Osteocyte (in vitro differentiated cells): Measurements from ENCODE around the gene HOXA3. TPM values are rescaled to one million over a fixed set of nuclear protein-coding genes. Genes with fewer than 3 reads are reported as not detected.

Source experiments
- DNase-seq: peaks from one replicate; pipeline ENCODE4 v3.0.0; 2021; ENCODE audit warnings: mixed read lengths; ENCODE audit not compliant: unreplicated experiment; ENCODE audit errors: extremely low spot score
- H3K27ac Mint-ChIP-seq: one replicate; pipeline ENCODE4 v1.8.0; 2021; ENCODE audit warnings: mild to moderate bottlenecking, mixed read lengths; ENCODE audit not compliant: unreplicated experiment
- H3K27me3 Mint-ChIP-seq: one replicate; pipeline ENCODE4 v1.8.0; 2021; ENCODE audit warnings: mixed read lengths; ENCODE audit not compliant: unreplicated experiment
- H3K36me3 Mint-ChIP-seq: one replicate; pipeline ENCODE4 v1.8.0; 2021; ENCODE audit warnings: mixed read lengths; ENCODE audit not compliant: unreplicated experiment
- H3K4me1 Mint-ChIP-seq: one replicate; pipeline ENCODE4 v1.8.0; 2021; ENCODE audit warnings: mixed read lengths; ENCODE audit not compliant: unreplicated experiment
- H3K4me3 Mint-ChIP-seq: one replicate; pipeline ENCODE4 v1.8.0; 2021; ENCODE audit warnings: mild to moderate bottlenecking, moderate library complexity, mixed read lengths; ENCODE audit not compliant: unreplicated experiment
- H3K9me3 Mint-ChIP-seq: one replicate; pipeline ENCODE4 v1.8.0; 2021; ENCODE audit warnings: mixed read lengths; ENCODE audit not compliant: unreplicated experiment
- CTCF ChIP-seq: fragments of 200-600 bp; sonication (generic); IDR thresholded peaks from 2 replicates; pipeline ENCODE4 v1.5.0; 2021; ENCODE audit warnings: antibody characterized with exemption, mild to moderate bottlenecking, moderate library complexity
- total RNA-seq: library from RNA; stranded (reverse); gene quantifications from 2 replicates; pipeline ENCODE4 v1.2.1, GENCODE V29; 2021

Gene HOXA3
- total RNA-seq, 1 donor from 2014 or later = not detected

DNA sequence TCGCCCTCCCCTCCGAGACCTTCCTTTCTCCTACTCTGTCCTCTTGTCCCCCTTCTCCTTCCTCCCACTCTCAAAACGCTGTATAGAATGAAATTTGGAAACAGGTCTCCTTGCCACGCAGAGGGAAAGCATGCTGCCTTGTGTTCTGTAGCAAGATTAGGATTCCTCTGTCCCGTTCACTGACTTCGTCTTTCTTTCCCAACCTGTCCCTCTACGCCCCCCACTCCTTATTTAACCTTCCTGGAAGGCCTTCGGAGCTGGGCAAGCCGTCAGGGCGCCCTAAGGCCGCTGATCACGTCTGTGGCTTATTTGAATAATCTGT lies 11.6 kb upstream of the HOXA3 start:
- H3K27ac Mint-ChIP-seq = no peak overlapping the region
- no peak for DNase-seq
- no peak overlapping the region for H3K4me3 Mint-ChIP-seq
- H3K9me3 Mint-ChIP-seq = no peaks in the 10 kb centered on the region
- peaks cover 2% of the 10 kb centered on the region for H3K36me3 Mint-ChIP-seq
- peaks cover 85% of the 10 kb centered on the region for H3K27me3 Mint-ChIP-seq
- no peak for TF ChIP-seq CTCF
- H3K4me1 Mint-ChIP-seq = peaks cover 9% of the 10 kb centered on the region

DNA sequence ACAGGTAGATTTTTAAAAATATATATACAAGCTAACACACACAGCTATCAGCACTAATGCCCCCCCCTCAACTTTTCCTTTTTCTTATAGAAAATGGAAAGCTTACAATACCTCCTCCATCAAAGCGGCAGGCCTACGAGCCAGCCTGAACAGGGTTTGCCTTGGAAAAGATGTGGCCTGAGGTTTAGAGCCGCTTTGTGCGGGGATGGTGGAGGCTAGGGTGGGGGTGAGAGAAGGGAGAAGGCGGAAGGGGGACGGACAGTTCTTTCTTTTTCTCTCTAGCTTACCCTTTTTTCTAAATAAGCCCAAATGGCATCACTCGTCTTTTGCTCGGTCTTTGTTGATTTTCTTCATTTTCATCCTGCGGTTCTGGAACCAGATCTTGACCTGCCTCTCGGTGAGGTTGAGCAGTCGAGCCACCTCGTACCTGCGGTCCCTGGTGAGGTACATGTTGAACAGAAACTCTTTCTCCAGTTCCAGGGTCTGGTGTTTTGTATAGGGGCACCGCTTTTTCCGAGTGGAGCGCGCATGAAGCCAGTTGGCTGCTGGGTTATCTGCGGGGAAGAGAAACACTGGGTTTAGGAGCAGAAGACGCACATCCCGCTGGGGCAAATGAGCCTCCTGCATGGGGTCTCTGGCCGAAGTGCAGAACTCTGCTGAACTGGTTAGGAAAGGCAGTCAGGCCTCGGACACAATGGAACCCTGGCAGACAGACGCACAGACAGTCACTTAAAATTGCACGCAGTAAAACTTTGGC lies 11.1 kb upstream of the HOXA3 start:
- Mint-ChIP-seq H3K4me1 (peaks cover 6% of the 10 kb centered on the region), H3K27ac (no peak overlapping the region), H3K36me3 (no peaks in the 10 kb centered on the region), H3K4me3 (no peak overlapping the region), H3K27me3 (peaks cover 85% of the 10 kb centered on the region), H3K9me3 (no peaks in the 10 kb centered on the region)
- TF ChIP-seq CTCF = no peak
- DNase-seq = no peak

DNA sequence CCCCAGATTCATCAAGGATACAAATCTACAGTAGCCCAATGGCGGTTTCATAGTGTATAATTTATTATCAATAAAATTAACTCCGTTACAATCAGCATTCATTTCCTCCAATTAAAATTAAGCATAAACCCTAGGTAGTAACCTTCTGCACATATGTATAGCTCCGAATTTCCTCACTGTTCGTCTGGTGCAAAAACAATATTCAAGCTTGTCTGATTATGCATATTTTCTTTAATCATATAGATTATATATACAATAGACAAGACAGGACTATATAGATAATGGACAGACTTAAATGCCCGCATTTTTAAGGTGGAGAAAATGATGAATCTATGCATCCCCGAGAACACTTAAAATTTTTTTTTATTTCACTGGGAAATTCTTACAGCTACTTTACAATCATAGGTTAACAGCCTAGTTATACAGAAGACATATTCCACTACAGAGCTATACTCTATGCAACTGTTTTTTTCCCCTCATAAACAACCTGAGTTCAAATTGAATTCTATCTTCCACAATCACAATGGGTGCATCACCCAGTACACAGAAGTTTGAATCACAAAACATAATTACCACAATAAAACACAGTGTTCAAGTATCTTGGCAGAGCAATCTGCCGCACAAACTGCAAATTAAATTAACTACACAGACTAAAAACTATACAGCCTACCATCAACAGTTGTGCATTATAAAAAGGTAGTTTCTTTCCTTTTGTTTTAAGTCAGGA lies 10.3 kb upstream of the HOXA3 start:
- Mint-ChIP-seq H3K27ac (no peak overlapping the region), H3K4me3 (no peak overlapping the region), H3K9me3 (peaks cover 7% of the 10 kb centered on the region), H3K27me3 (peaks cover 85% of the 10 kb centered on the region), H3K36me3 (no peaks in the 10 kb centered on the region), H3K4me1 (peaks cover 6% of the 10 kb centered on the region)
- no peak for TF ChIP-seq CTCF
- no peak for DNase-seq

DNA sequence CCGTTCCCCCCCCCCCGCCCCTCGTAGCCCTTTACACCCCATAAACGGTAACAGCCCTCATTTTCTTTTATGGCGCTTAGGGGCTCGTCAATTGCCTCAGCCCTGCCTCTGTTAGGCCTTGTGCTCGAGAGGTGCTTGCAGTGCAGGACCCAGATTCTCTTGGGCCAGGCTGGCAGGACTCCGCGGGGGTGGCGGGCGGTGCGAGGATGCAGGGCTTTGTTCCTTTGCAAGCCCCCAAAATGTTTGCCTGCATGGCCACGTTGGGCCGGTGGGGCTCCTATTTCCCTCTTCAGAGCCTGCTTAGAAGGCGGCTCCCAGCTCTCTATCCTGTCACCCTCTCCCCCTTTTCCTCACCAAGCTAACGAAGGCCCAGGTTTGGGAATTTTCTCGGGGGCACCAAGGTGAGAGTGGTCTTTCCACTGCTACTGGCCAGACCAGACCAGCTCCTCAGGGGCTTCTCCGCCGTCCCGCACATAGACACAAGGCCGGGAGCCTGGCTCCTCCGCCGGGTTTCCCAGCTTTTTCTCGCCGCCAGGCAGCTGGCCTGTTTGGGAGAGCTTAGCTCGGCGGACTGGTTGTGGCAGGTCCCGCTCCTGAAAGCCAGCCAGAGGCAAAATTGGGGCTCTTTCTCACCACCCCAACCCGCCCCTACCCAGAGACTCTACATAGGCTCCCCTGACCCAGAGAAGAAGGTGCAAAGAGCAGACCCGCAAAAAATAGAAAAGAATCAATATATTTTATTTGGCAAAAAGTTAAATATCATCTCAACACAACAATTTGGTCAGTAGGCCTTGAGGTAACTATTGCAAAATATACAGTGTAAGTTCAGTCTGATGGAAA lies 9.6 kb upstream of the HOXA3 start:
- Mint-ChIP-seq H3K27me3 (peaks cover 85% of the 10 kb centered on the region), H3K36me3 (no peaks in the 10 kb centered on the region), H3K4me3 (no peak overlapping the region), H3K27ac (no peak overlapping the region), H3K9me3 (peaks cover 7% of the 10 kb centered on the region), H3K4me1 (peaks cover 7% of the 10 kb centered on the region)
- no peak for TF ChIP-seq CTCF
- no peak for DNase-seq
